ENCODE measurements around the gene HOXA10. TPM values are rescaled to one million over a fixed set of nuclear protein-coding genes. Genes with fewer than 3 reads are reported as not detected.
A peak's percentile ranks its signal among the peaks of the same experiment; 100 is the strongest.

Gene HOXA10
- total and polyA plus RNA-seq, 4 donors: 0.21 to 0.29 (median 0.26) TPM; not detected in 1

- Histone ChIP-seq H3K4me3 (no peak overlapping the region), H3K36me3 (ENCODE audit: control insufficient read depth in 4 of 4, insufficient read depth in 4 of 4, low read length in 4 of 4) (peaks cover 0 to 45% (median 6%) of the 10 kb centered on the region in 4 donors), H3K9me3 (ENCODE audit: control insufficient read depth in 4 of 4, insufficient read depth in 3 of 4, low read length in 3 of 4) (peaks cover 0 to 4% (median 0%) of the 10 kb centered on the region in 4 donors), H3K27me3 (ENCODE audit: control insufficient read depth in 3 of 3, insufficient read depth in 3 of 3, low read length in 2 of 3) (peaks cover 0 to 52% (median 14%) of the 10 kb centered on the region in 3 donors), H3K9ac (ENCODE audit: insufficient read depth in 1 of 2, low read length in 2 of 2) (peak overlapping the region in 1 of 2 donors; percentile 96), H3K27ac (ENCODE audit: low read depth in 1 of 2, low read length in 1 of 2) (peak overlapping the region in 1 of 2 donors; percentile 83), H3K4me1 (ENCODE audit: control insufficient read depth in 5 of 5, insufficient read depth in 5 of 5, low read length in 5 of 5) (peaks cover 0 to 47% (median 3%) of the 10 kb centered on the region in 5 donors)
- 37 to 62% methylated on average over 40 of the region's 40 CpGs for WGBS, 2 donors
- no peak for TF ChIP-seq CTCF (IDR thresholded peaks at IDR 0.05; ENCODE audit: control extremely low read depth, extremely low read depth)
- ATAC-seq (ENCODE audit: insufficient read depth, low FRiP score) (no peak), DNase-seq (peak in 2 of 3 donors; percentile 49 to 77)
Observed at GRCh38 chr7:27143950-27144780, 30.0 kb downstream of the HOXA10 start.

GRCh38 chr7:27143023-27143949 lies 30.8 kb downstream of the HOXA10 start, which contains the start of gene HOXA5:
Gene HOXA5, minus strand, starts transcription at chr7:27143681. Its CDS starts 74 bp downstream, at chr7:27143607.
- ATAC-seq (ENCODE audit: insufficient read depth, low FRiP score): peak; percentile 55
- peaks cover 0 to 47% (median 3%) of the 10 kb centered on the region in 5 donors for H3K4me1 ChIP-seq (ENCODE audit: control insufficient read depth in 5 of 5, insufficient read depth in 5 of 5, low read length in 5 of 5)
- DNase-seq: peak; percentile 96 to 99 (median 98)
- peaks cover 0 to 43% (median 12%) of the 10 kb centered on the region in 3 donors for H3K27me3 ChIP-seq (ENCODE audit: control insufficient read depth in 3 of 3, insufficient read depth in 3 of 3, low read length in 2 of 3)
- H3K36me3 ChIP-seq (ENCODE audit: control insufficient read depth in 4 of 4, insufficient read depth in 4 of 4, low read length in 4 of 4): peaks cover 0 to 45% (median 7%) of the 10 kb centered on the region in 4 donors
- WGBS, 2 donors: 33 to 51% methylated on average over 79 to 86 of the region's 86 CpGs
- peak; percentile 37 for TF ChIP-seq CTCF (IDR thresholded peaks at IDR 0.05; ENCODE audit: control extremely low read depth, extremely low read depth)
- peak within 1 kb of the TSS; percentile 97 to 100 for H3K9ac ChIP-seq (ENCODE audit: insufficient read depth in 1 of 2, low read length in 2 of 2)
- H3K9me3 ChIP-seq (ENCODE audit: control insufficient read depth in 4 of 4, insufficient read depth in 3 of 4, low read length in 3 of 4): peaks cover 0 to 2% (median 0%) of the 10 kb centered on the region in 4 donors
- peak within 1 kb of the TSS; percentile 89 for H3K4me3 ChIP-seq
- peak within 1 kb of the TSS in 1 of 2 donors; percentile 84 for H3K27ac ChIP-seq (ENCODE audit: low read depth in 1 of 2, low read length in 1 of 2)

DNA sequence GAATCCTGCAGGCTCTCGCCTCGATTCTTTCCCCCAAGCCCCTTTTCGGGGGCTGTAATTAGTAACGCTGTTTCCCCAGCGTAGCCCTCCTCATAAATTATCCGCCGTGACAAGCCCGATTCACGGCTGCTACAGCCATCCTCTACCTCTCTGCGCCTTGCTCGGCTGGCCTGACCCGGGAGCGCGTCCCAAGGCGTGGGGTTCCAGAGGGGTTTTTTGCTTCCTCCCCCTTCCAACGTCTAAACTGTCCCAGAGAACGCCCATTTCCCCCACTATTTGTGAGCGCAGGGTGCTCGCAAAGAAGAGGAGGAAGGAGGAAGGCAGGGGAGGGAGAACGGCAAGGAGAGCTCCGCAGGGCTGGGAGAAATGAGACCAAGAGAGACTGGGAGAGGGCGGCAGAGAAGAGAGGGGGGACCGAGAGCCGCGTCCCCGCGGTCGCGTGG lies 31.5 kb downstream of the HOXA10 start:
- 28 to 49% methylated on average over 22 to 29 of the region's 29 CpGs for WGBS, 2 donors
- Histone ChIP-seq H3K9ac (ENCODE audit: insufficient read depth in 1 of 2, low read length in 2 of 2) (peak overlapping the region; percentile 97 to 100), H3K4me1 (ENCODE audit: control insufficient read depth in 5 of 5, insufficient read depth in 5 of 5, low read length in 5 of 5) (peaks cover 0 to 51% (median 0%) of the 10 kb centered on the region in 5 donors), H3K27ac (ENCODE audit: low read depth in 1 of 2, low read length in 1 of 2) (peak overlapping the region in 1 of 2 donors; percentile 84), H3K9me3 (ENCODE audit: control insufficient read depth in 4 of 4, insufficient read depth in 3 of 4, low read length in 3 of 4) (peaks cover 0 to 2% (median 0%) of the 10 kb centered on the region in 4 donors), H3K27me3 (ENCODE audit: control insufficient read depth in 3 of 3, insufficient read depth in 3 of 3, low read length in 2 of 3) (peaks cover 0 to 42% (median 13%) of the 10 kb centered on the region in 3 donors), H3K4me3 (peak overlapping the region; percentile 89), H3K36me3 (ENCODE audit: control insufficient read depth in 4 of 4, insufficient read depth in 4 of 4, low read length in 4 of 4) (peaks cover 0 to 45% (median 7%) of the 10 kb centered on the region in 4 donors)
- DNase-seq: peak in 1 of 3 donors; percentile 44
- no peak for TF ChIP-seq CTCF (IDR thresholded peaks at IDR 0.05; ENCODE audit: control extremely low read depth, extremely low read depth)
- ATAC-seq (ENCODE audit: insufficient read depth, low FRiP score): no peak

All from lung (tissue), 12 donors.